Measurements from ENCODE around the gene SLC35F6. TPM values are rescaled to one million over a fixed set of nuclear protein-coding genes. Genes with fewer than 3 reads are reported as not detected.

The SLC35F6 gene
- polyA plus RNA-seq, 1 experiment, result 31.4 TPM

- Histone ChIP-seq H3K9me3 (ENCODE audit: control insufficient read depth, insufficient read depth, low read length) (no peaks in the 10 kb centered on the region), H3K27ac (ENCODE audit: low read depth, low read length) (no peak overlapping the region), H3K4me3 (ENCODE audit: low read depth, low read length) (no peak overlapping the region), H3K27me3 (ENCODE audit: control insufficient read depth, insufficient read depth, low read length) (no peaks in the 10 kb centered on the region)
- ChIA-PET CTCF (no interaction called here), POLR2A (no interaction called here)
- DNase-seq (ENCODE audit: low read depth, low spot score), result no peak
- TF ChIP-seq CTCF (IDR thresholded peaks at IDR 0.05; ENCODE audit: low read depth, low read length), result no peak
These were observed 41.8 kb upstream of the SLC35F6 start for GRCh38 chr2:26722328-26722727.

- POLR2A ChIA-PET, result no interaction called here
- Histone ChIP-seq H3K27me3 (ENCODE audit: control insufficient read depth, insufficient read depth, low read length) (no peaks in the 10 kb centered on the region), H3K4me3 (ENCODE audit: low read depth, low read length) (no peak overlapping the region), H3K27ac (ENCODE audit: low read depth, low read length) (no peak overlapping the region), H3K9me3 (ENCODE audit: control insufficient read depth, insufficient read depth, low read length) (peaks cover 4% of the 10 kb centered on the region; the same call in 1 of the 2 replicates)
- CTCF ChIA-PET, result interaction anchor here (1.3 kb wide), 1 partner anchor 145 kb away, joined by 3 read pairs; no protein-coding TSS in a partner anchor
- no peak for DNase-seq (ENCODE audit: low read depth, low spot score)
- TF ChIP-seq CTCF (IDR thresholded peaks at IDR 0.05; ENCODE audit: low read depth, low read length), result no peak
These were observed 41.2 kb upstream of the SLC35F6 start for GRCh38 chr2:26722911-26723310.

GRCh38 chr2:26723475-26723874, 40.6 kb upstream of the SLC35F6 start:
- no peaks in the 10 kb centered on the region for H3K27me3 ChIP-seq (ENCODE audit: control insufficient read depth, insufficient read depth, low read length)
- CTCF ChIA-PET, result interaction anchor here (1.3 kb wide), 1 partner anchor 146 kb away, joined by 3 read pairs; no protein-coding TSS in a partner anchor
- H3K9me3 ChIP-seq (ENCODE audit: control insufficient read depth, insufficient read depth, low read length), result peaks cover 4% of the 10 kb centered on the region; the same call in 1 of the 2 replicates
- no peak overlapping the region for H3K27ac ChIP-seq (ENCODE audit: low read depth, low read length)
- POLR2A ChIA-PET, result no interaction called here
- no peak for TF ChIP-seq CTCF (IDR thresholded peaks at IDR 0.05; ENCODE audit: low read depth, low read length)
- no peak overlapping the region for H3K4me3 ChIP-seq (ENCODE audit: low read depth, low read length)
- DNase-seq (ENCODE audit: low read depth, low spot score), result no peak

GRCh38 chr2:26723991-26724750, 39.9 kb upstream of the SLC35F6 start:
- no peaks in the 10 kb centered on the region for H3K27me3 ChIP-seq (ENCODE audit: control insufficient read depth, insufficient read depth, low read length)
- no peak for DNase-seq (ENCODE audit: low read depth, low spot score)
- H3K9me3 ChIP-seq (ENCODE audit: control insufficient read depth, insufficient read depth, low read length), result peaks cover 4% of the 10 kb centered on the region; the same call in 1 of the 2 replicates
- ChIA-PET POLR2A (no interaction called here), CTCF (interaction anchor here (1.3 kb wide), 1 partner anchor 147 kb away, joined by 3 read pairs; no protein-coding TSS in a partner anchor)
- no peak overlapping the region for H3K27ac ChIP-seq (ENCODE audit: low read depth, low read length)
- TF ChIP-seq CTCF (IDR thresholded peaks at IDR 0.05; ENCODE audit: low read depth, low read length), result no peak
- no peak overlapping the region for H3K4me3 ChIP-seq (ENCODE audit: low read depth, low read length)

Measured in AG04450 (cell line).